ENCODE results near the gene TENM4. TPM values are rescaled to one million over a fixed set of nuclear protein-coding genes. Genes with fewer than 3 reads are reported as not detected.
A peak's percentile ranks its signal among the peaks of the same experiment; 100 is the strongest.
"Not testable (repeated sequence)": the region's sequence is repeated elsewhere in the genome, so short reads cannot be mapped to it uniquely, and the experiment has no call there.

TENM4 gene
- polyA plus RNA-seq, 3 donors = 23.2 to 32.9 (median 23.7) TPM

DNA sequence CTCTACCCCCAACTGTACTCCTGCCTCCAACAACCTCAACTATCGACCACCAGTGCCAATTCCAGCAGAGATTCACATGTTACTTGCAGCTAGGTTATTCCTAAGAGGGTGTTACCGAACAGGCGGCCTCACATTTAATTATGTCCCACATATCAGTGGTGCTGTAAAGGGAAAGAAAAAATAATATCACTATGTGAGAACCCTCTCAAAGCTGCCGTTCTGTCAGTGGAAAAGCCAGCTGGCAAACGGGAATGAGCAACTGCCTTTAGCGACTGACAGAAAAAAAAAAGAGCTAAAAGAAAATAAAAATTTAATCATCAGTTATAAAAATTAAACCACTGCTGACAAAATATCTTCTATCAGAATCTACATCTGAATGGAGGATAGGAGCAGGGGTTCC, 595.3 kb downstream of the TENM4 start:
- DNase-seq (ENCODE audit: extremely low read depth in 1 of 11, low read depth in 9 of 11, low spot score in 4 of 11) = no peak

DNA sequence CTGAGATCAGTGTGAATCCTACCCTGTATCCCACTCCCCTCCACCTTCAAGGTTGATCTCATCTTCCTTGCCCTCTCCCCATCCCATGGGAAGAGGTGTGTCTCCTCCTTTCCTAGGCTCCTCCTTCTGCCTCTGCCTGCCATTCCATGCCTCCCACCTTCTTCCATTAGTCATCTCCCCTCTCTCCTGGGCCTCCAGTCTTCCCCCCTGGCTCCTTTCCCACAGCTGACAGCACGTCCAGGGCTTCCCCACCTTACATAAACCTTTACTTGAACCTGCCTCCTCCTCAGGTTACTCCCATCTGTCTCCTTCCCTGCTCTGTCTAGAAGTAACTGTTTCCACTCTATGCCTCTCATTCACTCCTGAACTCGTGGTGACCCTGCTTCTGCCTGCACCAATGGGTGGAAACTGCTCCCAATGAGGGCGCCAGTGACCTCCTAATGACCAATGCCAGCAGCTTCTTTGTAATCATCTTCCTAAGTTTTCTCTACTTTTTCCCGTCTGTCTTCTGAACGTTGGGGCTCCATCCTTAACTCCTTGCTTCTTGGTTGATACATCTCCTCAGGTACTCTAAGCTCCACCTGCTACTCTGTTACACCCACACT, 599.3 kb downstream of the TENM4 start:
- DNase-seq (ENCODE audit: extremely low read depth in 1 of 11, low read depth in 9 of 11, low spot score in 4 of 11) = peak in 1 of 11 donors; percentile 34

DNA sequence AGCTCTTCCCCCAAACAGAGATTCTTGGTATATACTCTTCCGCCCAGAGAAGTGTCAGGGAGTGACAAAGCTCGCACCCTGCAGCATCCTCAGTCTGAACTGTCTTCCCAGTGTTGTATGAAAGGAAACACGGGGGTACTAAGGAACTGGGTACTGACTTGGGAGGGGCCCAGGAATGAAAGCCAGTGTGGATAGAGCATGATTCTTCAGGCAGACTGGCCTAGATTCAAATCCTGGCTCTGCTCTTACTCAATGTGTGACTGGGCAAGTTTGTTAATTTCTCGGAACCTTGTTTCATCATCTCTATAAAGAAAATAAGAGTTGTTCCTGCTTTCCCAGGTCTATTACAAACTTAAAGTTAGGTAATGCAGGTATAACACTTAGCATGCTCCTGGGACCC, 600.2 kb downstream of the TENM4 start:
- DNase-seq (ENCODE audit: extremely low read depth in 1 of 11, low read depth in 9 of 11, low spot score in 4 of 11) = no peak

DNA sequence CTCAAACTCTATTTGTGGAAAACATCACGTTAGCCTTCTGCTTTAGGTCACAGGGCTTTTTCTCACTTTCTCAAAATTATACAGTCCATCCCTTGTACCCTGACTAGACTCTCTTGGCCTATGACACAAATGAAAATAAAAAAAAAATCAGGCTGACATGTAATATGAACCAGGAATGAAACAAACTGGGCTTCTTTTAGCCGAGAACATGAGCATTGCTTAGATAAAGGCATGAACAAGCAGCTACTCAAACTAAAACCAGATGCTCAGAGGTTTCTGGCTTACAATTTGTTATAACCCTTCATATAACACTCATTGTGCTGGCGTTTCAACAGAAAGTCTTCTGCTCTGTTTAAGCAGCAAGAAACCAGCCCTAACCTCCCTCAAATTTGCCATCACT, 600.6 kb downstream of the TENM4 start:
- DNase-seq (ENCODE audit: extremely low read depth in 1 of 11, low read depth in 9 of 11, low spot score in 4 of 11) = no peak

DNA sequence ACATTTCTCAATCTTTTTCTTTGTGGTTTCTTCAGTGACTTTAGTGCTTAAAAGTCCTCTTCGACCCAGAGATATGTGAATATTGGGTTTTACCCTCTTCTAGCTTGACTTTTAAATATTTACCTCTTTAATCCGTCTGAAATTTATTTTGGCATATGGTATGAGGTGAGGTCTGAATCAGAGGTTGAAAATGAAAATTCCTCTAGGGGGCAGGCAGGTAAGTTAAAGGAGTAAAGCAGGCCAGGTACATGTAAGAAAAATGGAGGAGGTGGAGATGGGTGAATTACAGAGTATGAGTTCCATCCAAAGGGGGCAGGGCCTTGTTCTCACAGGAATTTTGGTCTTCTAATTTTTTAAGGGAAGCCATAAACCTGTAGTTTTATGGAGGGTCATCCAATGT, 602.4 kb downstream of the TENM4 start:
- no peak for DNase-seq (ENCODE audit: extremely low read depth in 1 of 11, low read depth in 9 of 11, low spot score in 4 of 11)

DNA sequence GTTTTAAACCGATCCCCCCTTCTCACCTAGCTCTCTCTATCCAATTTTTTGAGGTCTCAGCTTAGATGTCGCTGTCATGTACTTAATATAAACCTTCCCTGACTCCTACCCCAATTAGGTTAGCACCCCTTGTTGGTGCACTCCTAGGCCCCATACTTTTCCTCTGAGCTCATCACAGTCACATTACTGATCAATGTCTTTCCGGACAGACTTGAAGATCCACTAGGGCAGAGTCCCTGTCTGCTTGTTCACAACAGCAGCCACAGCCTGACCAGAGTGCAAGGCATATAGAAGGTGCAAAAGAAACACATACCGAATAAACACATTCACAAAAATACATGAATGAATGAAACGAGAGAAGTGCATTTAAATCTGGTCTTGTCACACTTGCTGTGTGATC, 605.2 kb downstream of the TENM4 start:
- DNase-seq (ENCODE audit: extremely low read depth in 1 of 11, low read depth in 9 of 11, low spot score in 4 of 11) = no peak

DNA sequence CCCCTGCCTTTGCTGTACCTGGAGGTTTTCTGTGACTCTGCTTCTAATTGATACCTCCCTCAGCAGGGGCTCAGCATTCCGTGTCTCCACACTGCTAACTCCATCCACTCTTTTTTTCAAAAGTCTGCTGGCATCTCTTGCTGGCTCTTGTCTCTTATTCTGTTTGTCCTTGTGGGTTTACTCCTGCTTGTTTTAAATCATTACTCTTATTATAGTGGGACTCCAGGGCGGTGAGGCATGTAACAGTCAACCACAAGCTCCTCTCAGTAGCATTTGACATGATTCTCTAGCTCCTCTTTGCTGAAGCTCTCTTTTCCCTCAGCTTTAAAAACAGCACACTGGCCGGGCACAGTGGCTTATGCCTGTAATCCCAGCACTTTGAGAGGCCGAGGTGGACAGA, 605.9 kb downstream of the TENM4 start:
- DNase-seq (ENCODE audit: extremely low read depth in 1 of 11, low read depth in 9 of 11, low spot score in 4 of 11) = no peak

DNA sequence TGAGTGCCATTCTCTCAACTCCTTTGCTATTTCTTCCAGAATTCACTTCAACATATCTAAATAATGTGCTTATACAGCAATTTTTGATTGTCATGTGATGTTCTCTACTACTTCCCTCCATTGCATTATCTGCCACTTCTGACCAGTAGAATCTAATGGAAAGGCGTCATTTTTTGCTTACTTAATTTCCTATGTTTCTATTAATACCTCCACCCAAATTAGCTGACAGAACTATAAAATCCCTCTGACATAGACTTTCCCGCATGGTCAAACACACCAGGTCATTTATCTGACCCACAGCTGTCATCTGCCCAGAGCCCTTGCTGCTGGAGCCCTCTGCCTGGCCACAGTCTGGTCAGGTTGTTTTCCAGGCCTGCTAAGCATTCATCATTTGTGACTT, 607.6 kb downstream of the TENM4 start:
- DNase-seq (ENCODE audit: extremely low read depth in 1 of 11, low read depth in 9 of 11, low spot score in 4 of 11) = no peak

DNA sequence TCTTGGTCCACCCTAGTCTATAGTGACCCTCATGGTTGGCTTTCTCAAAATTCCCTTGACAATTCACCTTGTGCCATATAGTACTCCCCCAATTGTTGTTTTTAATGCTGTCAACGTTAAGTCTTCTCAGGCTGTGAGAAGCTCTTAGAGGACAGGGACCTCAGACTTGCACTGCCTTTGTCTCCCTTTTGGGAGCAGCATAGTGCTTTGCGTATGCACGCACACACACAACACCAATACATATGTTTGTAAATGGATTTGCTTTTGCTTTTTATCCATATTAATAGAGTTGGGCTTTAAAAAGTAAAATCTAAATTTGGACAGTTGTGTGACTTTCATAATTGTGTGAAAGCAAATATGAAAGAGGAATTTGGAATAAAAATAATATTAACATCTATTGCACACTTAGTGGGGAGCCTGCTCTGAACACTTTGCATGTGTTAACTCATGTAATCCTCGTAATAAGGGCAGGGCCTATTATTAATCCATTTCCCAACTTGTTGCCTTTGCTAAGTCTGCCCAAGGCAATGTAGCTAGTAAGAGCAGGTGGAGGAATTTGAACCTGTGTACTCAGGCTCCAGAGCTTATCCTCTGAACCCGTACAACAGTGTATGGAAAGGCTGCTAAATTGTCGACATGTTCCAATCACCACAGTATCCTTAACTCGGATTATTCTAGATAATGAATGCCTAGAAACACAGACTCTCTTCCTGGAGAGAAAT, 608.4 kb downstream of the TENM4 start:
- no peak for DNase-seq (ENCODE audit: extremely low read depth in 1 of 11, low read depth in 9 of 11, low spot score in 4 of 11)

DNA sequence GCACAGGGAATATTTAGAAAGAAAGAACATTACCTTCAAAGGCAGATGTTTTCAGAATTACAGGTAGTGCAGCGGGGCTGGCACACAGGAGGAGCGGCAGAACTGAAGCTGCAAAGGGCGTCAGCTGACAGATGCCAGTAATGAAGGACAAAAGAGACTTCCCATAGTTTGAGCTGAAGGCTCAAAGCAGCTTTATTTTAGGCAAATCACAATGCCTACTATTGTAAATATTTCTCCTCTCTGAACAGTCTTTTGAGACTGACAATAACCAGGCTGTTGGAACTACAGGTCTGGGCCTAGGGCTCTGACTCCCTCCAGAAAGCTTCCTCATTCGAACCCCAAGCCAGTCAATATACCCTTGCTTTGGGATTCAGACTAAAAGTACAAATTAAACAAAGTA, 609.3 kb downstream of the TENM4 start:
- no peak for DNase-seq (ENCODE audit: extremely low read depth in 1 of 11, low read depth in 9 of 11, low spot score in 4 of 11)

DNA sequence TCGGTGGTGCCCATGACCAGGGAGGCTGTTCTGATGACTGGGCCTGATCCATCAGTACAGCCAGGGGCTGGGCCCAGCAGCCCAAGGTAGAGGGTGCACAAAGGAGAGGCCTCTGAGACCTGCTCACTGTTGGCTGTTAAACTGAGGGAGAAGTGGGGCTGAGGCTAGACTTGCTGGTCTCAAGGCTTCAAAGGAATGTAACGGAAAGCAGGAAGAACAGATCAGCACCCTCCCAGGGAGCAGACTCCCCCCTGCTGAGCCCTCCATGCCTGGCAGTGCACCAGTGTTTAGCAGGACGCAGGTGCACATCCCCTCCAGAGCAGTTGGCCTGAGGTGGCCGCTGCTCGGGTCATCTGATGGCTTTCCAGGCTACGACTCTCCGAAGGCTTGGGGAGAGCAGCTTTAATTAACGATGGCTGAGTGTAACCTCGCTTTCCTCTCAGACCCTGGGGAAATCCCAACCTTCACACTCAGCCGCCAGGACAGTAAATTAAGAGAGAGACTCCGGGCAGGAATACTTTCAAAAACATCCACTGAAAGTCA, 610.5 kb downstream of the TENM4 start:
- no peak for DNase-seq (ENCODE audit: extremely low read depth in 1 of 11, low read depth in 9 of 11, low spot score in 4 of 11)

DNA sequence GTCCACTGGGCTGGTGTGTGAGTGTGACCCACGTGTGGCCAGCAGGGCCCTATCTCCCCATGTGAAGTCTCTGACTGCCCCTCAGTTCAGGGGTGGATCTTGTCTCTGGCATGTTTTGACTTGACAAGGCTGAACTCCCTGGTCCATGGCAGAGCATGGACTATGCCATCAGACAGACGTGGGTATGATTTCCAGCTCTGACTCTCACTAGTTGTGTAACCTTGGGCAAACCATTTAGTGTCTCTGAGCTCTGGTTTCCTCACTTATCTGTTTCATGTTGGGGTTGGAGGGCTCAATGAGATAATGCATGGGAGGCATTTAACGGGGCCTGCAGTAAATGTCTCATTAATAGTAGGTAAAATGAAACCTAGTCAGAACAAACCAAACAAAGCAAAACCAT, 611.7 kb downstream of the TENM4 start:
- no peak for DNase-seq (ENCODE audit: extremely low read depth in 1 of 11, low read depth in 9 of 11, low spot score in 4 of 11)

DNA sequence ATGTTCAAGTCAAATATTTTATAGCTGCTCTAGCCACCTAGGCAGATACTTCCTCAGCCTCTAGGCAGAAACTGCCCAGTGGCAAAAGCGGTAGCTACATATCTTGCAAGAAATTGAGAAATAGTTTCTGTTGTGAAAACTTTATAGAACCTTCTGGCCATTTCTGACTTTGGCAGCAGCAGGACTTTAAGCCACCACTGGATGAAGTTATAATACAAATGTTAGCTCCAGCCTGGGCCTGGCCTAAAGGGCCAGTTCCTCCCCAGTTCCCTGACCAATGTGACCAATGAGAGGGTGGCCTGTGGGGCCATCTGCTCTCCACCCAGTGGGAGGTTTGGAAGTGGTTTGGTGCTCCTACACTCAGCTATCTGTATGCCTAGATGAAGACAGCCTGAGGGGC, 612.2 kb downstream of the TENM4 start:
- DNase-seq (ENCODE audit: extremely low read depth in 1 of 11, low read depth in 9 of 11, low spot score in 4 of 11) = no peak

DNA sequence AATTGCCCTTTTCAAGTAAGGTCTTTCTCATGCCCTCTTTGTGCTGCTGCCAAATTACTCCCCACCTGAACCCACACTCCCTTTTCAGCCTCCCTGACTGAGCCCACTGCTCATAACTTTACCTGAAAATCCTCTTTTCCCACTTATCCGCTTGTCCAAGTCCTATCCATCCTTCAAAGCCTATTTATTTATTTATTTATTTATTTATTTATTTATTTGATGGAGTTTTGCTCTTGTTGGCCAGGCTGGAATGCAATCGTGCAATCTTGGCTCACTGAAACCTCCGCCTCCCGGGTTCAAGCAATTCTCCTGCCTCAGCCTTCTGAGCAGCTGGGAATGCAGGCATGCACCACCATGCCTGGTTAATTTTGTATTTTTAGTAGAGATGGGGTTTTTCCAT, 613.5 kb downstream of the TENM4 start:
- not testable (repeated sequence) for DNase-seq (ENCODE audit: extremely low read depth in 1 of 11, low read depth in 9 of 11, low spot score in 4 of 11)

DNA sequence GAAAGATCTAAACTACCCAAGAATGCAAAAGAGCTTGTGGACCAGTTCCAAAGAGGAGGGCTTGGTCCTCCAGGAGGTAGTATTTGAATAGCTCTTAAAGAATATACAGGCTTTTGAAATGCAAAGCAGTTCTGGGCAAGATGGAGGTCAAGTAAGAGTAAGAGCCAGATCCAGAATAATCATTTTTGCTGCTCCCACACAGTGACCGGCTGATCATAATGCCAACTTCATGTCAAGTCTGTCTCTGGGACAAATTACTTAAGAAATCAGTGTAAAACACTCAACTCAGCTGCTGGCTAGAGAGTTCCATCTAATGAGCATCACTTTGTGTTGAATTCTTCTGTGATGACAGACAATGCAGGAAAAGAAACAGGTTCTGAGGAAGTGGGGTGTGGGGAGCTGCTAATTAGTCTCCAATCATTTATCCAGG, 615.2 kb downstream of the TENM4 start:
- no peak for DNase-seq (ENCODE audit: extremely low read depth in 1 of 11, low read depth in 9 of 11, low spot score in 4 of 11)

DNA sequence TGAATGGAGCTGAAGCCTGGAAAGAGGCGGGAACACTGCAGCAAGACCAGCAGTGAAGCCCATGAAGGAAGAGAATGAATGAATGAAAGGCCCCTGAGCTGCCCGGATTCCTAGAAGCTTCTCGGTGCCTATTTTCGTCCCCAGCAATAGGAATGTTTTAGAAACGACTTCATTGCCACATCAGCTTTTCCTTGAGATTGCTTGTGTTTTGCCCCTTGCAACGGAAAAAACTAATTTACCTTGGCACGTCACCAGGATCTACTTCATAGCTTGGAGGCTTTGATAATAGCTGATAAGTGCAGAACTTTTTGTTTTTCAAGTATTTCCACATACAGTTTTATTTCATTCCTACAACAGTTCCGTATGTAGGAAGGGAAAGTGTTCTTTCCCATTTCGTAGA, 617.2 kb downstream of the TENM4 start:
- no peak for DNase-seq (ENCODE audit: extremely low read depth in 1 of 11, low read depth in 9 of 11, low spot score in 4 of 11)

DNA sequence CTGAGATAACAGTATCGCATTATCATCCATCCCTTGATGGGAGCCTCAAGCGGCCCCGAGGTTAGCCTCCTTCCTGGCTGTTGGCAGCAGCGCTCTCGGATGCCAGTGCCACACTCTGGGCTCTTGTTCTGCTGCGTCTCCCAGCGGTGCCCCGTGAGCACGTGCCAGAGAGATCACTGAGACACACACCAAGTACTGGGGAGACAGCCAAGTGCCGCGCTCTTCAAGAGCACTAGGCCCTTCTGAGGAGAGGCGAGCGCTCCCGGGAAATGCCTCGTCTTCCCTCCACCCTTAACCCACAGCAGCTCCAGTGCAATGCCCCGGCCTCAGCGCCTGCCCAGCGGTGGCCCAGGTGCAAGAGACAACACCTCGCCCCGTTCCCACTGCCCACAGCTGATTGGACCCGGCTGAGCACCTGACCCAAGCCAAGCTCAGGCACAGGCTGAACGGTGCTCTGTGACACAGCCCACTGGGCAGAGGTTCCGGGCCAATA, 617.9 kb downstream of the TENM4 start:
- no peak for DNase-seq (ENCODE audit: extremely low read depth in 1 of 11, low read depth in 9 of 11, low spot score in 4 of 11)

DNA sequence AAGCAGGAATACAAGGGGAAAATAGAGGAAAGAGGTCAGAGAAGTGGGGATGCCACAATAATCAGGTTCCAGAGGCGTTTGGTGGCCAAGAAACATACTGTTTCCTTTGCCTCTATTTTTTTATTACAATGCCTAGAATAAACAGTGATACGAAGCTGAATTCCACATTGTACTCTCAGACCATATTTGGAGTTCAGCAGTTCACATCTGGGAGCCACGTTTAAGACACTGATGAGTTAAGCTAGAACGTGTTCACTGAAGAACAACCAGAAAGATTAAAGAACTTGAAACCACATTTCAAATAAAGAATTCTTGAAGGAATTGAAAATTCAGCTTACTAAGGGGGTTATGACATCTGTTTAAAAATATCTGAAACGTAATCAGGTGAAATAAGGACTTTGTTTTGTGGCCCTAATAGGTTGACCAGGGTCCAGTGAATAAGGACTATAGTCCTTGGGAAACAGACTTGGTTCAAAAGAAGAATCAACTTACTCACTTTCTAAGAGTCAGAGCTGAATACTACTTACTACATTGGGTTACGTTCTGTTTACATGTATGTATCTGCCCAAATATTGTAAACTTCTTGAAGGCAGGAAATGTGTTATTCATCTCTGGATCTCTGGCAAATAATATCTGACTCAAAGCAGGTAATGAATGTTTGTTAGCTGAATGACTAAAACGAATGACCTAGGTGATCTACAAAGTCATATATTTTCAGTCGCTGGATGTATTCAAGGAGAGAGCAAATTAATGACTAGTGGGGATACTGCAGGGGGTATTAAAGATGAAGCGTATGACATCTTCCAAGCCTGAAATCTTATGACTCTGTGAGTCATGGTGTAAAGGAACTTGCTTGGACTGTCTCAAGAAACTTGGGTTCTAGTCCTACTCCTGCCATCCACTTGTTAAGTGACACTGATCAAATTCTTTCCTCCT, 619.2 kb downstream of the TENM4 start:
- DNase-seq (ENCODE audit: extremely low read depth in 1 of 11, low read depth in 9 of 11, low spot score in 4 of 11) = no peak

DNA sequence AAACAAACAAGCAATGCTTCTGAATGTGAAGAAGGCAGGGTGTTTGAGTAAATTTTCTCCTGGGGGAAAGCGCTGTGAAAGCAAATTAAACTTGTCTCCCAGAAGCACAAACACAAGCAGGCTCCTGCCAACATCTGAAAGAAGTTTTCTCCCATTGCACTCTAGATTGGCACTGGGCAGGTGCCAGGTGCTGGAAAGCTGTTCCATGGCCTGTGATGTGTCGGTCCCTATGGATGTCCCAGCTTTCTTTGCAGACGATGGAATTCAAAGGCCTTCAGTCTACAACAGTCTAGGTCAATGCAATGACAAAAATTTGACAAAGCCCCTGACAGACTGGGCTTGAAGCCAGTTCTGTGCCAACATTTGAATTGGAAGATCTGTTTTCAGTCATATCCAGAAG, 620.1 kb downstream of the TENM4 start:
- DNase-seq (ENCODE audit: extremely low read depth in 1 of 11, low read depth in 9 of 11, low spot score in 4 of 11) = no peak

DNA sequence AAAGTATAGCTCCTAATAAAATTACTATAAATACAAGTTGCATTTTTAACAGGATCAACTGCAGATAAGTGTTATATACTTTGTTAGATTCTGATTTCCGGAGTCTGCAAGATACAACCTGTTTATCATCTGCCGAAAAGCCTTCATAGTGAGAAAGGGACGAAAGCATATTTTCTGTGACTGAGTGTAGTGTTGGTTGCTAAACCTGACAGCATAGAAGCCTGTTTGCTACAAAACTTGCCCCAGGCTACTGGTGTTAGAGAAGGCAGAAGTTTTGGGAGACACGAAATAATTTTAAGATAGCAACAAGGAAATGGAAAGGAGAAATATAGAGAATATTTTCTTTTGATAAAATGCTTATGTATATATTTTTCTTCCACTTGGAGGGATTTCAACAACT, 622.6 kb downstream of the TENM4 start:
- no peak for DNase-seq (ENCODE audit: extremely low read depth in 1 of 11, low read depth in 9 of 11, low spot score in 4 of 11)
